ENCODE measurements around the gene MT1F.
"Not testable (repeated sequence)": the region's sequence is repeated elsewhere in the genome, so short reads cannot be mapped to it uniquely, and the experiment has no call there.

The MT1F gene

GRCh38 chr16:56645838-56646237 is 11.9 kb upstream of the MT1F start:
- no peak for DNase-seq

- no peak for DNase-seq
These were observed 9.9 kb upstream of the MT1F start for GRCh38 chr16:56647641-56648431.

- no peak for DNase-seq
These were observed 8.5 kb upstream of the MT1F start for GRCh38 chr16:56649271-56649670.

GRCh38 chr16:56649820-56650219 is 7.9 kb upstream of the MT1F start:
- no peak for DNase-seq

GRCh38 chr16:56651586-56651985 is 6.2 kb upstream of the MT1F start, which contains the start of gene MT1B:
Gene MT1B (plus strand): TSS chr16:56651886. CDS start chr16:56651954, 68 bp downstream.
- DNase-seq = no peak

- DNase-seq = no peak
These were observed 5.2 kb upstream of the MT1F start for GRCh38 chr16:56652600-56652999.

- DNase-seq = no peak
These were observed 4.5 kb upstream of the MT1F start for GRCh38 chr16:56653218-56653617.

- no peak for DNase-seq
These were observed 642 bp downstream of the MT1F start for GRCh38 chr16:56658327-56658875.

- no peak for DNase-seq
These were observed 4.9 kb downstream of the MT1F start for GRCh38 chr16:56662357-56663354.

- DNase-seq = no peak
These were observed 6.7 kb downstream of the MT1F start for GRCh38 chr16:56664506-56664905.

GRCh38 chr16:56665286-56666261 is 7.8 kb downstream of the MT1F start:
- not testable (repeated sequence) for DNase-seq

- no peak for DNase-seq
These were observed 10.1 kb downstream of the MT1F start, which contains the start of gene MT1G for GRCh38 chr16:56667581-56668571. Gene MT1G (minus strand): TSS chr16:56668065. CDS start chr16:56667993, 72 bp downstream.

GRCh38 chr16:56669005-56669839 is 11.5 kb downstream of the MT1F start, which contains the start of gene MT1H:
Gene MT1H (plus strand): TSS chr16:56669814. CDS start chr16:56669885, 71 bp downstream.
- DNase-seq = no peak

- no peak for DNase-seq
These were observed 12.3 kb downstream of the MT1F start for GRCh38 chr16:56669840-56670619.

- no peak for DNase-seq
These were observed 12.8 kb downstream of the MT1F start for GRCh38 chr16:56670620-56670934.

GRCh38 chr16:56671691-56672090 is 13.9 kb downstream of the MT1F start:
- DNase-seq = not testable (repeated sequence)

GRCh38 chr16:56672171-56672570 is 14.4 kb downstream of the MT1F start:
- DNase-seq = not testable (repeated sequence)

- no peak for DNase-seq
These were observed 15.2 kb downstream of the MT1F start for GRCh38 chr16:56672761-56673536.
